ENCODE measurements around the gene TMUB1.

DNA sequence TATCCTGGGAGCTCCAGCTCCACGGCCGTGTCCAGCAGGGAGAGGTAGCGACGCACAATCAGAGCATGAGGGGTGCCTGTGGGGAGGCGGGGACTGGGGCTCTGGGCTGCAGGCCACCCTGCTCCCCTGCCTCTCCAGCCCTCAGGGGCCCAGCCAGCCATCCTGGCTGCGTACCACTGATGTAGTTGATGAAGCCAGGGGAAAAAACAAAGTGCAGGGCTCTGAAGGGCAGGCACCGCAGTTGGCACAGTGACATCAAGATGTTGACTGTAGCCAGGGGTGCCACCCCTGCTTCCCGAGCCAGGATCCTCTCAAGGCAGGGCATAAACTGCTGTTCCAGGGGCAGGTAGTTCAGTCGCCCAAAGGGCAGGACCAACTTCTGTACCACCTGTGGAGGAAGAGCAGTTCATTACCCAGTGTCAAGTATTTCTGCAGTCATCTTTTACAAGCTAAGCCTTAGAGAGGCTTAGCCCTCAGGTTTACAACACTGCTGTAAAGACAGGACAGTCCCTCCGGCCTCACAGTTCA, 5.5 kb downstream of the TMUB1 start:
- TF ChIP-seq, protein P1, sequence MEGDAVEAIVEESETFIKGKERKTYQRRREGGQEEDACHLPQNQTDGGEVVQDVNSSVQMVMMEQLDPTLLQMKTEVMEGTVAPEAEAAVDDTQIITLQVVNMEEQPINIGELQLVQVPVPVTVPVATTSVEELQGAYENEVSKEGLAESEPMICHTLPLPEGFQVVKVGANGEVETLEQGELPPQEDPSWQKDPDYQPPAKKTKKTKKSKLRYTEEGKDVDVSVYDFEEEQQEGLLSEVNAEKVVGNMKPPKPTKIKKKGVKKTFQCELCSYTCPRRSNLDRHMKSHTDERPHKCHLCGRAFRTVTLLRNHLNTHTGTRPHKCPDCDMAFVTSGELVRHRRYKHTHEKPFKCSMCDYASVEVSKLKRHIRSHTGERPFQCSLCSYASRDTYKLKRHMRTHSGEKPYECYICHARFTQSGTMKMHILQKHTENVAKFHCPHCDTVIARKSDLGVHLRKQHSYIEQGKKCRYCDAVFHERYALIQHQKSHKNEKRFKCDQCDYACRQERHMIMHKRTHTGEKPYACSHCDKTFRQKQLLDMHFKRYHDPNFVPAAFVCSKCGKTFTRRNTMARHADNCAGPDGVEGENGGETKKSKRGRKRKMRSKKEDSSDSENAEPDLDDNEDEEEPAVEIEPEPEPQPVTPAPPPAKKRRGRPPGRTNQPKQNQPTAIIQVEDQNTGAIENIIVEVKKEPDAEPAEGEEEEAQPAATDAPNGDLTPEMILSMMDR (IDR thresholded peaks at IDR 0.05): no peak
- TF ChIP-seq EZH2 (IDR thresholded peaks at IDR 0.05; ENCODE audit: borderline replicate concordance, insufficient read depth, low read depth, low read length, poor library complexity, severe bottlenecking): no peak

All from B cell (primary cell).